ENCODE data around the gene CPO.

CPO gene

GRCh38 chr2:206955253-206955652, 15.9 kb downstream of the CPO start:
- TF ChIP-seq CTCF (conservative IDR thresholded peaks at IDR 0.05; ENCODE audit: low read depth, low read length) = no peak
- DNase-seq (ENCODE audit: low read depth) = no peak
- H3K4me3 ChIP-seq (ENCODE audit: low read length) = no peak overlapping the region

- H3K4me3 ChIP-seq (ENCODE audit: low read length) = no peak overlapping the region
- DNase-seq (ENCODE audit: low read depth) = no peak
- no peak for TF ChIP-seq CTCF (conservative IDR thresholded peaks at IDR 0.05; ENCODE audit: low read depth, low read length)
These were observed 18.9 kb downstream of the CPO start for GRCh38 chr2:206958261-206958660.

GRCh38 chr2:206962966-206963365, 23.6 kb downstream of the CPO start:
- no peak for TF ChIP-seq CTCF (conservative IDR thresholded peaks at IDR 0.05; ENCODE audit: low read depth, low read length)
- DNase-seq (ENCODE audit: low read depth) = no peak
- H3K4me3 ChIP-seq (ENCODE audit: low read length) = no peak overlapping the region

- no peak for DNase-seq (ENCODE audit: low read depth)
- no peak for TF ChIP-seq CTCF (conservative IDR thresholded peaks at IDR 0.05; ENCODE audit: low read depth, low read length)
These were observed 29.1 kb downstream of the CPO start for GRCh38 chr2:206968134-206969086.

GRCh38 chr2:206969192-206969591, 29.9 kb downstream of the CPO start:
- DNase-seq (ENCODE audit: low read depth) = no peak
- no peak for TF ChIP-seq CTCF (conservative IDR thresholded peaks at IDR 0.05; ENCODE audit: low read depth, low read length)
- H3K4me3 ChIP-seq (ENCODE audit: low read length) = no peak overlapping the region

More at GRCh38 chr2:206968134-206969086, 29.1 kb downstream of the CPO start:
- H3K4me3 ChIP-seq (ENCODE audit: low read length) = no peak overlapping the region

GRCh38 chr2:206970589-206971360, 31.5 kb downstream of the CPO start:
- no peak overlapping the region for H3K4me3 ChIP-seq (ENCODE audit: low read length)
- TF ChIP-seq CTCF (conservative IDR thresholded peaks at IDR 0.05; ENCODE audit: low read depth, low read length) = no peak
- no peak for DNase-seq (ENCODE audit: low read depth)
